GM12874 (cell line): ENCODE results near the gene VN1R5.
"Not testable (repeated sequence)": the region's sequence is repeated elsewhere in the genome, so short reads cannot be mapped to it uniquely, and the experiment has no call there.

Source experiments
- CTCF ChIP-seq: IDR thresholded peaks from 2 replicates; pipeline ENCODE4 v1.5.1; 2011; ENCODE audit warnings: low read depth, mild to moderate bottlenecking, control low read depth, low read length, moderate library complexity; ENCODE audit not compliant: insufficient read depth

Gene VN1R5

GRCh38 chr1:247255772-247256171 is at the start of gene VN1R5:
Gene VN1R5 (plus strand): TSS chr1:247256072.
- TF ChIP-seq CTCF = not testable (repeated sequence)

GRCh38 chr1:247209396-247209795 is 46.5 kb upstream of the VN1R5 start:
- no peak for TF ChIP-seq CTCF

- TF ChIP-seq CTCF = no peak
Observed at GRCh38 chr1:247210062-247210375, 45.9 kb upstream of the VN1R5 start.

- TF ChIP-seq CTCF = no peak
Observed at GRCh38 chr1:247210376-247211117, 45.3 kb upstream of the VN1R5 start.

GRCh38 chr1:247211339-247211738 is 44.5 kb upstream of the VN1R5 start:
- TF ChIP-seq CTCF = no peak

- no peak for TF ChIP-seq CTCF
Observed at GRCh38 chr1:247212012-247212411, 43.9 kb upstream of the VN1R5 start.

GRCh38 chr1:247212627-247213617 is 43.0 kb upstream of the VN1R5 start:
- no peak for TF ChIP-seq CTCF
